Inflammatory macrophage (primary cell): ENCODE results near the gene MTSS2.
"Not testable (repeated sequence)": the region's sequence is repeated elsewhere in the genome, so short reads cannot be mapped to it uniquely, and the experiment has no call there.

Experiments used
- DNase-seq, 2 donors: peaks; one replicate each; pipeline ENCODE4 v3.0.0-alpha.2; 2020 to 2022

MTSS2 gene

DNA sequence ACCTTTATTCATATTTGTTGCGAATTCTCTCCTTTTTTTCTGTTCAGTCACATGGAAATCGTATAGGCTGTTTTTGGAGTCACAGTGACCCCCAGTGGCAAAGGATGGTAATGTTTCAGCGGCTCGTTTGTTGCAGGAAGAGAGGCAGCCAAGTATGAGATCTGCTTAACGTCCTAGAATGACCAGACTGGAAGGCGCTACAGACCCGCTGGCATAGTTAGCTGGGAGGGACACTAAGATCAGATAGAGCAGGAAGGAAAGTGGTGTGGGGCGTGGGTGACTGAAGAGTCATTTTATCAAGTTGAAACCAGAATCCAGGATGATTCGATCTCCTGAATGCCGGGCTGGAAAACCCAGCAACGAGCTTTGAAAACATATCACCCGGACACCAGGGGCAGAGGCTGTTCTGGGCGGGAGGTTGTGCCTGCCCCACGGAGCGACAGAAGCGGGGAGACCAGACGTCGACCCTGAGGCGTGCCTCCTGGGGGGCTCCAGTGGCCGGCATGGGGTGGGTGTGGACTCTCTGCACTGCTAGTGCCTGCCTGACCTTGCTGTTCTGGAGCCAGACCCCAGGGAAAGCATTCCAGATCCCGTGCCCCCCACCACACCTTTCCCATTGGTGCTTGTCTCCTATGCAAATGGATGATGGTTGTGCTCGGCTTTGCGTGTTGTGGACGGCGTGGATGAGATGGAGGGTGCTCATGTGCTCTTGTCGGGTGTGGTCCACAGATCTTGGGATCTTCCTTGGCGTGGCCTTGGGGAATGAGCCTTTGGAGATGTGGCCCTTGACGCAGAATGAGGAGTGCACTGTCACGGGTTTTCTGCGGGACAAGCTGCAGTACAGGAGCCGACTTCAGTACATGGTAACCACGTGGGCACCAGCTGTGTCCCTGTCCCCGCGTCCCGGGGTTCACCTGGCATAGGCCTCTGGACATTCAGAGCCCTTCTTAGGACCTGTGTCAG lies 31.8 kb downstream of the MTSS2 start:
- peak; percentile 80 to 87 for DNase-seq

GRCh38 chr16:70653406-70653805 lies 32.4 kb downstream of the MTSS2 start:
- DNase-seq = no peak

DNA sequence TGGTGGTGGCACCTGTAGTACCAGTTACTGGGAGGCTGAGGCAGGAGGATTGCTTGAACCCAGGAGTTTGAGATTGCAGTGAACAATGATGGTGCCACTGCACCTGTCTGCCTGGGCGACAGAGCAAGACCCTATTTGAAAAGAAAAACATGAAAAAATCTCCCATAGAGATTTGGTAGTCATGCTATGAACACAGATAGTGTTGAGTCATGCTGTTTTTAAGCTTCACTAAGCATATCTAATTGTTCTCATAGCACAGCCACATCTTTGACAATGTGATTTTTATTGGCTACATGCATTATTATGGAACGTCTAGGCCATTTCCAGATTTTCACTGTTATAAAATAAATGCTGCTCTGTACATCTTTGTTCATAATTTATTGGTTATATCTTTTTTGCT lies 33.5 kb downstream of the MTSS2 start:
- DNase-seq = no peak

DNA sequence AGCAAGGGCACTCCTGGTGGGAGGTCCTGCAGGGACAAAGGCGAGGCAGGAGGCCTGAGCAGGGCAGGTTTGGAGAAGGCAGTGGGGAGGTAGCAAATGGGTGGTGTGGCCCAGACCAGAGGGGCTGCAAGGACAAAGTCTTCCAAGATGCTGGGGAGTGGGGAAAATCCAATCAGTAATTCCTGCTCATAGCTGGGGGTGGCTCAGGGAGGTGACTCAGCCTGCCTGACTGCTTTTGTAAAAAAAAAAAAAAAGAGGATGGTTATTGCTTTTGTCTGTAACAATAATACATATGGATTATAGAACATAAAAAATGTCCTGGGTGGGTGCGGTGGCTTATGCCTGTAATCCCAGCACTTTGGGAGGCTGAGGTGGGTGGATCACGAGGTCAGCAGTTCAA lies 34.3 kb downstream of the MTSS2 start:
- DNase-seq = no peak

DNA sequence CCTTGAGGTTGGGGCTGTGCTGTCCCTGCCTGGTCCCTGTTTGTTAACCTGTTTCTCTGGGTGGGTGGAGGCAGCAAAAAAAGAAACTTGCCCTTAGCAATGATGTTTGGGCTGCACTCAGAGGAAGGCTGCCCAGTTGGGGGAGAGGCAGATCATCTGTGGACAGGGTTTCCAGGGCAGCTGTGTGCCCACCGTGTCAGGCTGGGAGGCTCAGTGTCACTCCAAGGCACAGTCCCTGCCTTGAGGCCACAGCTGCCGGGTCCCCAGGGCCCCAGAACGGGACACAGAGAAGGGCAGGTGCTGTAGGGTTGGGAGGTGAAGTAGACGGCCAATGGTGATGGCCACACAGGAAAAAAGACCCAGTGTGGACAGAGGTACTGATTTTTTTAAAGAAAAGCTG lies 35.6 kb downstream of the MTSS2 start:
- no peak for DNase-seq

DNA sequence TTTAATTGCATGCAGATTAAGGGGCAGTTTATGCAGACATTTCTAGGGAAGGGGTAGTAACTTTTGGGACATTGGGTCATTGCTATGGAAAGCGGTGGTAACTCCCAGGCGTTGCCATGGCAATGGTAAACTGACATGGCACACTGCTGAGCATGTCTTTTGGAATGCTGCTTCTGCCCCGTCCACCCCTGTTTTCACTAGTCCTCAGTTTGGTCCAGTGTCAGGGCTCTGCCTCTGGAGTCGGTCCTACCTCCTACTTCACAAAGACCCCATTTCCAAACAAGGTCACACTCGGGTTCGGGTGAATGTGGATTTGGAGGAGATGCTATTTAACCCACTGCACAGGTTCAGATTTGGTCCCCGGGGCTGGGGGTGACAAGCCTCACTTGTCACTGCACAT lies 36.6 kb downstream of the MTSS2 start:
- no peak for DNase-seq

GRCh38 chr16:70648606-70649005 lies 37.2 kb downstream of the MTSS2 start:
- DNase-seq = no peak

- no peak for DNase-seq
These were observed 38.2 kb downstream of the MTSS2 start for GRCh38 chr16:70647441-70648359.

DNA sequence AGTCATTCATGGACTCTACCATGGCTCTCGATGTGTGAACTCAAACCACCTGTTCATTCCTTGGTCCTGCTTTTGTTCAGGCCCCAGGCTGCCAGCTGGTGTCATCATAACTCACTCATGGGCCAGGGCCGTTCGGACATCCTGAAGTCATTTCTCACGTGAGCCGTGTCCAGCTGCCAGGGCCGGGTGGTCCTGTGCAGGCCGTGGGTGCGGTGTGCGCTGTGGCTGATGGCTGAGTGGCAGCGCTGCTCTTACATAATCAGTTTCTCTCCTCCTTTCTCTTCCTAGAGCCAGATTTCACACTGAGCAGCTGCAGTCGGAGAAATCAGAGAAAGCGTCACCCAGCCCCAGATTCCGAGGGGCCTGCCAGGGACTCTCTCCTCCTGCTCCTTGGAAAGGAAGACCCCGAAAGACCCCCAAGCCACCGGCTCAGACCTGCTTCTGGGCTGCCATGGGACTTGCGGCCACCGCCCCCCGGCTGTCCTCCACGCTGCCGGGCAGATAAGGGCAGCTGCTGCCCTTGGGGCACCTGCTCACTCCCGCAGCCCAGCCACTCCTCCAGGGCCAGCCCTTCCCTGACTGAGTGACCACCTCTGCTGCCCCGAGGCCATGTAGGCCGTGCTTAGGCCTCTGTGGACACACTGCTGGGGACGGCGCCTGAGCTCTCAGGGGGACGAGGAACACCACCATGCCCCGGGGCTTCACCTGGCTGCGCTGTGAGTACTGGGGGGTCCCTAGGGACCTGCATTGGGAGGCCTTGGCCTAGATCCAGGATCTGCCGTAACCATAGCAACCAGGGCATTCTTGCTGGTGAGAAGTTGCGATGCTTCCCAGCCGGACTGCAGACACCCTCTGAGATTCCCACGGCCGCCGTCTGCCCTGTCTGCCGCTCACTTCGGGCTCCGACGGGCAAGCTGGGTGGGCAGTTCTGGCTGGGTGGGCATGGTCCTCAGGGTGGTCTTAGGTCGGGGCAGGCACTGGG lies 39.3 kb downstream of the MTSS2 start, which contains the start of gene IL34:
IL34 (plus strand) TSS at position 300 of the 982 bp plus-strand sequence; CDS start at position 689, 389 bp downstream.
- no peak for DNase-seq

DNA sequence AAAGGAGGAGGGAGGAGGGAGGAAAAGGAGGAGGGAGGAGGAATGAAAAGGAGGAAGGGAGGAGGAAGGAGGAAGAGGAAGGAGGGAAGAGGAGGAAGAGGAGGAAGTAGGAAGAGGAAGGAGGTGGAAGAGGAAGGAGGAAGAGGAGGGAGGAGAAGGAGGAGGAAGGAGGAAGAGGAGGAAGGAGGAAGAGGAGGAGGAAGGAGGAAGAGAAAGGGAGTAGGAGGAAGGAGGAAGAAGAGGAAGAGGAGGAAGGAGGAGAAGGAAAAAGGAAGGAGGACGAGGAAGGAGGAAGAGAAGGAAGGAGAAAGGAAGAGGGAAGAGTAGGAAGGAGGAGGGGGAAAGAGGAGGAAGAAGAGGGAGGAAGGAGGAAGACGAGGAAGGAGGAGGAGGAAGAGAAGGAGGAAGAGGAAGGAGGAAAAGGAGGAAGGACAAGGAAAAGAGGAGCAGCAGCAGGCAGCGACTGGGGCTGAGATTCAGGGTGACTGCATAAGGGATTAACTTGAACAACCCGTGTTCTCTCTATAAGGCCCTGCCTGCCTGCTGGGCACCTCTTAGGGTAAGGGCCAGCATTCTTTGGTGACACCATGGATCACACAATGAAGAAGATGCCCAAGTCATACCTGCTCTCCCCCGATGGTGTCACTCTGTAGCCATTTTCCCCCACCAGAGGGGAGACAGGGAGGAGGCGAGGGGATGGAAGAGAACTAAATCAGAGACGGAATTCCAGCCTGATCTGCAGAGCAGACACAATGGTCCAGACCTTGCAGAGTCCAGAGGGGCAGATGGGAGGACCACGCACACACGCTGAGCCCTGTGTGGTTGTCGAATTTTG lies 40.9 kb downstream of the MTSS2 start:
- DNase-seq = no peak

DNA sequence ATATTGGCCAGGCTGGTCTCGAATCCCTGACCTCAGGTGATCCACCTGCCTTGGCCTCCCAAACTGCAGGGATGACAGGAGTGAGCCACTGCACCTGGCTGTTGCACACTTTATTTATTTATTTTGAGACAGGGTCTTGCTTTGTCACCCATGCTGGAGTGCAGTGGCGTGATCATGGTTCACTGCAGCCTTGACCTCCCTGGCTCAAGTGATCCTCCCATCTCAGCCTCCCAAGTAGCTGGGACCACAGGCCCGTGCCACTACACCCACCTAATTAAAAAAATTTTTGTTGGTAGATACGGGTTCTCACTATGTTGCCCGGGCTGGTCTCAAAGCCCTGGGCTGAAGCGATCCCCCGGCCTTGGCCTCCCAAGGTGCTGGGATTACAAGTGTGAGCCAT lies 42.6 kb downstream of the MTSS2 start:
- DNase-seq = not testable (repeated sequence)

GRCh38 chr16:70642633-70643032 lies 43.2 kb downstream of the MTSS2 start:
- DNase-seq = no peak

GRCh38 chr16:70638814-70639792 lies 46.8 kb downstream of the MTSS2 start:
- DNase-seq = no peak
